A549 treated with Hydrocortisone at 1 μM for 4 hours (cell line): Measurements from ENCODE around the gene ASMTL. TPM values are rescaled to one million over a fixed set of nuclear protein-coding genes. Genes with fewer than 3 reads are reported as not detected.

Experiments
- total RNA-seq: library from RNA; stranded (reverse); fragments of 200-300 nt; extraction: Qiagen RNA extraction; gene quantifications from 5 replicates; pipeline ENCODE4 v1.2.3, GENCODE V29; 2022

Gene ASMTL, protein sequence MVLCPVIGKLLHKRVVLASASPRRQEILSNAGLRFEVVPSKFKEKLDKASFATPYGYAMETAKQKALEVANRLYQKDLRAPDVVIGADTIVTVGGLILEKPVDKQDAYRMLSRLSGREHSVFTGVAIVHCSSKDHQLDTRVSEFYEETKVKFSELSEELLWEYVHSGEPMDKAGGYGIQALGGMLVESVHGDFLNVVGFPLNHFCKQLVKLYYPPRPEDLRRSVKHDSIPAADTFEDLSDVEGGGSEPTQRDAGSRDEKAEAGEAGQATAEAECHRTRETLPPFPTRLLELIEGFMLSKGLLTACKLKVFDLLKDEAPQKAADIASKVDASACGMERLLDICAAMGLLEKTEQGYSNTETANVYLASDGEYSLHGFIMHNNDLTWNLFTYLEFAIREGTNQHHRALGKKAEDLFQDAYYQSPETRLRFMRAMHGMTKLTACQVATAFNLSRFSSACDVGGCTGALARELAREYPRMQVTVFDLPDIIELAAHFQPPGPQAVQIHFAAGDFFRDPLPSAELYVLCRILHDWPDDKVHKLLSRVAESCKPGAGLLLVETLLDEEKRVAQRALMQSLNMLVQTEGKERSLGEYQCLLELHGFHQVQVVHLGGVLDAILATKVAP
- total RNA-seq, result 17.2 to 21.0 TPM (median 20.3 TPM) in 5 replicates

DNA sequence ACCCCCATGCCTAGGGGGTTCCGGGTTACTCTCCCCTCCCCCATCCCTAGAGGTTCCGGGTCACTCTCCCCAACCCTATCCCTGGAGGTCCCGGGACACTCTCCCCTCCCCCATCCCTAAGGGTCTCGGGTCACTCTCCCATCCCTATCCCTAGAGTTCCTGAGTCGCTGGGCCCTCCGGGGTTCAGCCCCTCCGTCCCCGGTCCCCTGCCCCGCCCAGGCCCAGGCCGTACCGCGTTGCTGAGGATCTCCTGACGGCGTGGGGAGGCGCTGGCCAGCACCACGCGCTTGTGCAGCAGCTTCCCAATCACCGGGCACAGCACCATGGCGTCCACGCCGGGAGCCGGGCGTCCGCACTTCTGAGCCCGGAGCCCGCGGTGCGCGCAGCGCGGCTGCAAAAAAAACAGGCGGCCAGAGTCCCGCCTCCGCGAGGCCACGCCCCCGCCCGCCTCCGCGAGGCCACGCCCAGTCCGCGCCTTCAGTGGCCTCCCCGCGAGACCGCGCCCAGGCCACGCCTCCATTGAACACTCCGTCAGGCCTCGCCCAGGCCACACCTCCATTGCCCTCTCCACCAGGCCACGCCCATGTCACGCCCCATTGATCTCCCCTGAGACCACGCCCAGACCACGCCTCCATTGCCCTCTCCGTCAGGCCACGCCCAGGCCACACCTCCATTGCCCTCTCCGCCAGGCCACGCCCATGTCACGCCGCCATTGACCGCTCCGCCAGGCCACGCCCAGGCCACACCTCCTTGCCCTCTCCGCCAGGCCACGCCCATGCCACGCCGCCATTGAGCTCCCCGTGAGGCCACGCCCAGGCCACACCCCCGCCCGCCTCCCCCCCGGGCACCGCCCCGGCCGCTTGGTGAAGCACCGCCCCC, at the start of gene ASMTL:
ASMTL (minus strand) TSS at position 394 of the 879 bp plus-strand sequence; CDS start at position 325, 69 bp downstream.

DNA sequence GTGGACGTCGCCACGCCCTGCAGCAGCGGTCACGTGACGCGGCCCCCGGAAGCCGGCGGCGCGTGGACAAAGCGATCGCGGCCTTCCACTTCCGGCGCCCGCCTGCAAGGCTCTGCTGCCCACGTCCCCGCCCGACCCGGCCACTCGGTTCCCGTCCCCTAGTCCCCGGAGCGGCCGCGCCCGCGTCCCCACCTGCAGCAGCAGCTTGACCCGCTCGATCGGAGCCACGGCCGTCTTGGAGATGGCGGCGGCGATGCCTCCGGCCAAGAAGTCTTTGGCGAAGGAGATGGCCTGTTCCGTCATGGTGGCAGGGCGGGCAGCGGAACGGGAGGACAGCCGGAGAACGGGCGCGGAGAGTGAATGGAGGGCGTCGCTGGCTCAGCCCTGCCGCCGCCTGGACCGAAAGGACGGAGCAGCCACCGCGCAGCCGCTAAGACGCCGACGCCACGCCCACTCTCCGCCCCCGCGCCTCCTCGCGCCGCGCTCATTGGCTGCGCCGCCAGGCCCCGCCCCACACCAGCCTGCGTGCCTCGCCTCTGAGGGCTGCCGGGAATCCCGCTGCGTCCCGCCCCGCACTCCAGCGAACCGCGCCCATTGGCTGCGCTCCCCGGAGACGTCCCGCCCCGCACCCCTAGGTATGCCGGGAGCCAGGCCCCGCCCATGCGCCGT, 60.9 kb downstream of the ASMTL start, which contains the start of gene SLC25A6:
SLC25A6 (minus strand) TSS at position 407 of the 669 bp plus-strand sequence; CDS start at position 303, 104 bp downstream.

Other genes with a start within 250 kb of the ASMTL start
- 0.62 to 0.90 TPM (median 0.76 TPM) in 5 replicates for gene CRLF2, start 240.3 kb downstream of the ASMTL start, total RNA-seq
- gene CSF2RA, start 184.1 kb downstream of the ASMTL start, total RNA-seq, result 2.2 to 5.1 TPM (median 3.4 TPM) in 5 replicates
- 0.16 to 0.23 TPM (median 0.22 TPM) in 5 replicates for gene IL3RA, start 116.1 kb downstream of the ASMTL start, total RNA-seq
- gene SLC25A6, start 60.8 kb downstream of the ASMTL start, total RNA-seq, result 412 to 467 TPM (median 445 TPM) in 5 replicates
- 0.02 to 0.06 TPM (median 0.05 TPM) in 3 of 5 replicates, not detected in the others for gene P2RY8, start 84.3 kb upstream of the ASMTL start, total RNA-seq
- gene AKAP17A, start 138.7 kb upstream of the ASMTL start, total RNA-seq, result 30.4 to 36.7 TPM (median 35.4 TPM) in 5 replicates
- 0.15 to 0.25 TPM (median 0.17 TPM) in 5 replicates for gene ASMT, start 162.2 kb upstream of the ASMTL start, total RNA-seq